ENCODE data around the gene VTN. TPM values are rescaled to one million over a fixed set of nuclear protein-coding genes. Genes with fewer than 3 reads are reported as not detected.

VTN gene
- total and polyA plus RNA-seq, 10 donors = 0.84 to 4.0 (median 1.6) TPM

DNA sequence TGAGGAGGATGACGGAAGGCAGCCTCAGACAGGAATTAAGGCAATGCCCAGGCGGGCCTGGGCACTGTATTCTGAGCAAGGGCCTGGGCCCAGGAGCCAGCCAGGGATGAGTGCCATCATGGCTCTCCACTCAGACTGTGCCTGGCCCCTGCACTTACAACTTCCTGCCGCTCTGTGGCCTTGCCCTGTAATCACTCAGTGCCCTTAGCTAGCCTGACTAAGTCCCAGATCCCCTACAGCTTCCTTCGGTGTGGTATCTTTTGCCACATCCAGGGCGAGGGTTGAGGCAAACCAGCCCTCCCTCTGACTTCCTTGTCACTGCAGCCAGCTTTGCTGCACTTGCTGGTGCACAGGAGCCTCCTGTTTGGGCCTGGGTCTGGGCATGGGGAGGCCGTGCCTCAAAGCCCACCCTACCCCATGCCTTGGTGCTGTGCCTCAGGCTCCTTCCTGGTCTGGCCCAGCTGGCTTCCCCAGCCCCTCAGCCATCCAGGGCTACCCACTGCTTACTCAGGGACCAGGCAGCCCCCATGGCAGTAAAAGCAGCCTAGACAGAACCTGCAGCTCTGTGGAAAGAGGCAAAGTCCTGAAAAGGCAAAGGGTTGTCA, 26.6 kb upstream of the VTN start:
- Histone ChIP-seq H3K36me3 (peaks cover 0 to 95% (median 13%) of the 10 kb centered on the region in 6 donors), H3K27me3 (replicated peaks in 1 of 7) (no peaks in the 10 kb centered on the region), H3K27ac (peak overlapping the region in 3 of 8 donors; percentile 32 to 63 (median 50)), H3K4me1 (peaks cover 0 to 27% (median 6%) of the 10 kb centered on the region in 6 donors), H3K9me3 (no peaks in the 10 kb centered on the region), H3K4me3 (no peak overlapping the region)
- WGBS, 5 donors = 54 to 82% (median 62%) methylated on average over 5 to 6 of the region's 6 CpGs
- intact Hi-C loops (cut with DNase I; ENCODE audit: low total_unique reads) = no loop called here
- TF ChIP-seq, protein P1, sequence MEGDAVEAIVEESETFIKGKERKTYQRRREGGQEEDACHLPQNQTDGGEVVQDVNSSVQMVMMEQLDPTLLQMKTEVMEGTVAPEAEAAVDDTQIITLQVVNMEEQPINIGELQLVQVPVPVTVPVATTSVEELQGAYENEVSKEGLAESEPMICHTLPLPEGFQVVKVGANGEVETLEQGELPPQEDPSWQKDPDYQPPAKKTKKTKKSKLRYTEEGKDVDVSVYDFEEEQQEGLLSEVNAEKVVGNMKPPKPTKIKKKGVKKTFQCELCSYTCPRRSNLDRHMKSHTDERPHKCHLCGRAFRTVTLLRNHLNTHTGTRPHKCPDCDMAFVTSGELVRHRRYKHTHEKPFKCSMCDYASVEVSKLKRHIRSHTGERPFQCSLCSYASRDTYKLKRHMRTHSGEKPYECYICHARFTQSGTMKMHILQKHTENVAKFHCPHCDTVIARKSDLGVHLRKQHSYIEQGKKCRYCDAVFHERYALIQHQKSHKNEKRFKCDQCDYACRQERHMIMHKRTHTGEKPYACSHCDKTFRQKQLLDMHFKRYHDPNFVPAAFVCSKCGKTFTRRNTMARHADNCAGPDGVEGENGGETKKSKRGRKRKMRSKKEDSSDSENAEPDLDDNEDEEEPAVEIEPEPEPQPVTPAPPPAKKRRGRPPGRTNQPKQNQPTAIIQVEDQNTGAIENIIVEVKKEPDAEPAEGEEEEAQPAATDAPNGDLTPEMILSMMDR (IDR thresholded peaks at IDR 0.05 in 8 of 11, conservative IDR thresholded peaks at IDR 0.05 in 3 of 11) = no peak
- peak; percentile 40 to 54 (median 51) for TF ChIP-seq POLR2AphosphoS5 (IDR thresholded peaks at IDR 0.05)
- DNase-seq = no peak

DNA sequence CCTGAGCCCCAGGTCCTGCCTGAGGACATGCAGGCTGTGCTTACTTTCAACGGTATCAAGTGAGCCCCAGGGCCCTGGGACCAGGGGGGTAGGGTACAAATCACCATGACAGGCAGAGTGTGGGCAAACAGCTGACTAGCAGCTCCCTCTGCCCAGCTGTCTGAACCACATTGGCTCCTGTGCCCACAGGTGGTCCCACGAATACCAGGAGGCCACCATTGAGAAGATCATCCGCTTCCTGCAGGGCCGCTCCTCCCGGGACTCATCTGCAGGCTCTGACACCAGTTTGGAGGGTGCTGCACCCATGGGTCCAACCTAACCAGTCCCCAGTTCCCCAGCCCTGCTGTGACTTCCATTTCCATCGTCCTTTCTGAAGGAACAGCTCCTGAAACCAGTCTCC, 25.9 kb upstream of the VTN start:
- H3K27ac ChIP-seq = peak overlapping the region in 1 of 8 donors; percentile 63
- TF ChIP-seq POLR2A (IDR thresholded peaks at IDR 0.05) = no peak
- peak in 1 of 3 donors; percentile 18 for TF ChIP-seq POLR2AphosphoS5 (IDR thresholded peaks at IDR 0.05)
- DNase-seq = no peak
- H3K27me3 ChIP-seq (replicated peaks in 1 of 7) = no peaks in the 10 kb centered on the region
- H3K4me3 ChIP-seq = no peak overlapping the region
- H3K9me3 ChIP-seq = no peaks in the 10 kb centered on the region
- intact Hi-C loops (cut with DNase I; ENCODE audit: low total_unique reads) = no loop called here
- peaks cover 0 to 28% (median 6%) of the 10 kb centered on the region in 6 donors for H3K4me1 ChIP-seq
- WGBS, 5 donors = 89 to 93% (median 90%) methylated on average over 6 of the region's 6 CpGs
- H3K36me3 ChIP-seq = peaks cover 0 to 97% (median 18%) of the 10 kb centered on the region in 6 donors

GRCh38 chr17:28395426-28395825, 25.3 kb upstream of the VTN start:
- DNase-seq = no peak
- Histone ChIP-seq H3K27ac (peak overlapping the region in 1 of 8 donors; percentile 63), H3K9me3 (no peaks in the 10 kb centered on the region), H3K27me3 (replicated peaks in 1 of 7) (no peaks in the 10 kb centered on the region), H3K4me3 (no peak overlapping the region), H3K36me3 (peaks cover 0 to 97% (median 23%) of the 10 kb centered on the region in 6 donors), H3K4me1 (peaks cover 0 to 28% (median 6%) of the 10 kb centered on the region in 6 donors)
- intact Hi-C loops (cut with DNase I; ENCODE audit: low total_unique reads) = no loop called here
- TF ChIP-seq POLR2AphosphoS5 (IDR thresholded peaks at IDR 0.05) = no peak
- TF ChIP-seq, protein P1 (IDR thresholded peaks at IDR 0.05 in 8 of 11, conservative IDR thresholded peaks at IDR 0.05 in 3 of 11) = no peak
- TF ChIP-seq POLR2A (IDR thresholded peaks at IDR 0.05) = no peak
- WGBS, 5 donors = 45 to 98% (median 57%) methylated on average over 2 of the region's 2 CpGs

DNA sequence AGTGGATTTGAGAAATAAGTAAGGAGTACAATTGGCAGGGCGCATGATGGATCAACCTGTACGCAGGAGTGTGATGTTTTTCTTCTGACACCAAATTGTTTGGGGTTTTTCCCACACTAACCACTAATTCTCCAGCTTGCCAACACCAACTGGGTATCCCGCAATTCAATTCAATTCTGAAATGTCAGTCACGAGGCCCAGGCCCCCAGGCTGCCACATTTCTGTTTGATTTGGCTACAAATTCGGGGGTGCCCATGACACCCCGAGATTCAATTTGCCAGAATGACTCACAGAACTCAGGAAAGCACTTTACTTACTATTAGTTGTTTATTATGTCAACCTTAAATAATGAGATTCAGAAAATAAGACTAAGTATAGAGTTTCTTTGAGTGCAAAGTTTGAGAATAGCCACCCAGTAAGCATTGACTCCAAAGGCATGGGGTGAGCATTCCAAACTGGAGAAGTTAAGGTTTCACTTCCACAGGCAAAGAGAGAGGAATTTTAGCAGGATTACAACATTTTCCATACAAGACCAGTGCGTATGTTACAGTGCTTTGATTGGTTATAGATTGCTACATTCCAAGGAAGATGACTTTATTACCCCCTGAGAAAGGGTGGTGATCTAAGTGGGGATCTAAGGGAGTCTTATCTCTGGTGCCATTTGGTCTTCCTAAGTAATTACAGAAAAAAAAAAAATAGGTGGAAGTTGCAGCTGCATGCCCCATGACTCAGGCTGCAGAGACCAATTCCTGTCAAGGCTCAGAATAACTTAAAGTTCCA, 24.4 kb upstream of the VTN start:
- no peak for TF ChIP-seq POLR2A (IDR thresholded peaks at IDR 0.05)
- TF ChIP-seq, protein P1 (IDR thresholded peaks at IDR 0.05 in 8 of 11, conservative IDR thresholded peaks at IDR 0.05 in 3 of 11) = no peak
- TF ChIP-seq POLR2AphosphoS5 (IDR thresholded peaks at IDR 0.05) = no peak
- peaks cover 0 to 98% (median 31%) of the 10 kb centered on the region in 6 donors for H3K36me3 ChIP-seq
- no peaks in the 10 kb centered on the region for H3K27me3 ChIP-seq (replicated peaks in 1 of 7)
- H3K4me1 ChIP-seq = peaks cover 0 to 28% (median 6%) of the 10 kb centered on the region in 6 donors
- no peak for DNase-seq
- WGBS, 5 donors = 71 to 94% (median 83%) methylated on average over 7 of the region's 7 CpGs
- H3K4me3 ChIP-seq = no peak overlapping the region
- intact Hi-C loops (cut with DNase I; ENCODE audit: low total_unique reads) = no loop called here
- H3K27ac ChIP-seq = no peak overlapping the region
- no peaks in the 10 kb centered on the region for H3K9me3 ChIP-seq
